ENCODE measurements around the gene OSBPL1A.

- no peak for TF ChIP-seq CTCF (IDR thresholded peaks at IDR 0.05)
- no peak for TF ChIP-seq POLR2A (IDR thresholded peaks at IDR 0.05)
Measured at GRCh38 chr18:24234850-24235418, 162.7 kb downstream of the OSBPL1A start.

All from lower leg skin (tissue), 3 donors.